Activated naive CD4-positive, alpha-beta T cell treated with anti-CD3 and anti-CD28 coated beads, Interleukin-2, amount 50 U/mL, for 24 hours (primary cell): Measurements from ENCODE around the gene KIAA0930.
"Not testable (repeated sequence)": the region's sequence is repeated elsewhere in the genome, so short reads cannot be mapped to it uniquely, and the experiment has no call there.

ENCODE experiments used
- H3K27ac Mint-ChIP-seq: one replicate; pipeline ENCODE4 v1.8.0; 2021; ENCODE audit warnings: mild to moderate bottlenecking, mixed read lengths
- H3K27me3 Mint-ChIP-seq: one replicate; pipeline ENCODE4 v1.8.0; 2021; ENCODE audit warnings: mixed read lengths
- H3K36me3 Mint-ChIP-seq: one replicate; pipeline ENCODE4 v1.8.0; 2021; ENCODE audit warnings: mixed read lengths
- H3K4me1 Mint-ChIP-seq: one replicate; pipeline ENCODE4 v1.8.0; 2021; ENCODE audit warnings: mixed read lengths
- H3K4me3 Mint-ChIP-seq: one replicate; pipeline ENCODE4 v1.8.0; 2021; ENCODE audit warnings: mild to moderate bottlenecking, mixed read lengths
- H3K9me3 Mint-ChIP-seq: one replicate; pipeline ENCODE4 v1.8.0; 2021; ENCODE audit warnings: mixed read lengths

The KIAA0930 gene

DNA sequence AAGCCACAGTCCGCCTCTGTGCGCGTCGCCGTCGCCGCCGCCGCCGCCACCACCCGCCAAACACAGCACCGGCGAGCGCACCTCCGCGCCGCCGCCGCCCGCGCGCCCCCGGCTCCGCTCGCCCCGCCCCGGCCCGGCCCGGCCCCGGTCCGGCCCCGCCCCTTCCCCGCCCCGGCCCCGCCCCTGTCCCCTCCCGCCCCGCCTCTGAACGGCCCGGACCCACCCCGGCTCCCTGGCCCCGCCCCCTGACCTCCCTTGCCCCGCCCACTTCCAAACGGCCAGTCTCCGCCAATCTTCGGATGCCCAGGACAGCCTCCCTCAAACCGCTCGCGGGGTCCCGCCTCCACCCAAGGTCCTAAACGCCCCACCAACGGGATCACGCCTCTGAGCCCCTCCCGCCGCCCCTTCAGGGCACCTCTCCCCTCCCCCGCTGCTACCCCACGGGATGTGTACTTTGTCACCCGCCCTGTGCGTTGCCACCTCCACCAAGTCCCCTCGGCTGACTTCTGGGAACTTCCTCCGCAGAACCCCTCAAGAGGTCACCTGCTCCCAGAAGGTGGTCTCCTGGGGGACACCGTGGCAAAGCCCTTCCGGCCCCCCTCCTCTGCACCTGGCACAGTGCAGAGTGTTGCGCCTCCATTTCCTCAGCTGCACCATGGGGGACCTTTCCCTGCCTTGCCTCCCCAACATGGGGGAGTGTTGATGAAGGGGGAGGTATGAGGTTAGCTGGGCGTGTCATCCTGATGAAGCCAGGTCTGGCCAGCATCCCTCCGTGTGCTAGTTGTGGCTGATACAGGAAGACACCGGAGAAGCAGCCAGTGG lies at the start of gene KIAA0930:
Gene KIAA0930, minus strand, starts transcription at position 85 of the 822 bp plus-strand sequence. CDS start 191 bp downstream, outside the sequence.
- H3K4me1 Mint-ChIP-seq, result peaks cover 25% of the 10 kb centered on the region
- no peaks in the 10 kb centered on the region for H3K9me3 Mint-ChIP-seq
- H3K27me3 Mint-ChIP-seq, result no peaks in the 10 kb centered on the region
- H3K27ac Mint-ChIP-seq, result peak within 1 kb of the TSS; percentile 92
- peak within 1 kb of the TSS; percentile 96 for H3K4me3 Mint-ChIP-seq
- H3K36me3 Mint-ChIP-seq, result peaks cover 2% of the 10 kb centered on the region

DNA sequence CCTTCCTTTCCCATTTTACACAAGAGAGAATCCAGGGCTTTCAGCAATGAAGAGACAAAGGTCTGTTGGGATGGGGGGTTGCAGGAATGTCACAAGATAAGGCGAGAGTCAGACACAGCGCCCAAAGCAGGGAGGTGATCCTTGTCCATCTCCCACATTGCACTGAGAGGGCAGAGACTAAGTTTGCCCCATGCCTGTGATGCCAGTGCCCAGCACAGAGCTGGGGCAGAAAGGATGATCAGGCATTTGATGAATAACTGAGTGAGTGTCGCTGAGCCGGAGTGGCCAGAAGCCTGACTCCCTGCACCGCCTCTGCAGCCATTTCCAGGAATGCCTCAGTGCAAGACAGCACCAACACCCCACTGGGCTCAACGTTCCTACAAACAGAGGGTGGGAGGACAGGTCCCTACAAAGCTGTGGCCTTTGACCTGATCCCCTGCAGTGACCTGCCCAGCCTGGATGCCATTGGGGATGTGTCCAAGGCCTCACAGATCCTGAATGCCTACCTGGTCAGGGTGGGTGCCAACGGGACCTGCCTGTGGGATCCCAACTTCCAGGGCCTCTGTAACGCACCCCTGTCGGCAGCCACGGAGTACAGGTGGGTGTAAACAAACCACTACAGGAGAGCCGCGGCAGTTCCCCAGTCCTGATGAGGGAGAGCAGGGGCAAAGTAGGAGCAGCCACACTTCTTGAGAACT lies 46.3 kb upstream of the KIAA0930 start:
- Mint-ChIP-seq H3K4me1 (peaks cover 5% of the 10 kb centered on the region), H3K36me3 (no peaks in the 10 kb centered on the region), H3K9me3 (no peaks in the 10 kb centered on the region), H3K27me3 (peaks cover 2% of the 10 kb centered on the region), H3K4me3 (no peak overlapping the region), H3K27ac (no peak overlapping the region)

DNA sequence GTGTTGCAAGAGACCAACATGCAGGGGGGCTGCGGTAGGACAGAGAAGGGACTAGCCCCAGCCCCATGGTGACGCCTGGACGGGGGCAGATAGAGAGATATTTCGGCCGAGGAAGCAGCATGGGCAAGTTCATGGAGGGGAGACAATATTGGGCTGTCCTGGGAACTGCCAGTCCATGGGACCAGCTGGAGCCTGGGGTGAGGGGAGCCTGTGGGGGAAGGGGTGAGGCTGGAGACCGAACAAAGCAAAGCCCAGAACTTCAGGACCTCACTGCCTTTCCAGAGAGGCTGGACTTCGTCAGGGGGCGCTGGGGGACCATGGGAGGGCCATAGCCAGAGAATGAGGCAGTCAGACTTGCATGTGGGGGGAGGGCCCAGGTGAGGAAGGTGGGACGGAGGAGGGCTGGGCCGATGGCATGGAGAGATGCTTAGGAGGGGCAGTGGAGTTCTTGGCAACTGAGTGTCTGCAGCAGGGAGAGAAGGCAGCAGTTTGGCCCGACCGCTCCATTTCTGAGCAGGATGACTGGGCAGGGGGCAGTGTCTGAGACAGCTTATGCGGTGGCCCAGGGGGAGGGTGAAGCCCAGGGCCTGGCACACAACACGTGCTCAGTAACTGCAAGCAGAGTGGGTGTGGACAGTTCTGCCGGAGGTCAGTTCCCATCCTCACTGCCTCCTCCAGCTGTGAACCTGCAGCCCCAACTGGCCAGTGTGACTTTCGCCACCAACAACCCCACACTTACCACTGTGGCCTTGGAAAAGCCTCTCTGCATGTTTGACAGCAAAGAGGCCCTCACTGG lies 44.8 kb upstream of the KIAA0930 start:
- H3K4me3 Mint-ChIP-seq, result peak overlapping the region; percentile 8
- H3K4me1 Mint-ChIP-seq, result peaks cover 19% of the 10 kb centered on the region
- no peak overlapping the region for H3K27ac Mint-ChIP-seq
- H3K36me3 Mint-ChIP-seq, result no peaks in the 10 kb centered on the region
- H3K27me3 Mint-ChIP-seq, result peaks cover 4% of the 10 kb centered on the region
- H3K9me3 Mint-ChIP-seq, result no peaks in the 10 kb centered on the region

GRCh38 chr22:45284705-45285262 lies 44.1 kb upstream of the KIAA0930 start, which contains the start of gene UPK3A:
UPK3A (plus strand) TSS chr22:45284949; CDS start chr22:45285014, 65 bp downstream.
- Mint-ChIP-seq H3K27ac (no peak within 1 kb of the TSS), H3K4me3 (peak within 1 kb of the TSS; percentile 8), H3K9me3 (no peaks in the 10 kb centered on the region), H3K36me3 (no peaks in the 10 kb centered on the region), H3K27me3 (peaks cover 4% of the 10 kb centered on the region), H3K4me1 (peaks cover 23% of the 10 kb centered on the region)

DNA sequence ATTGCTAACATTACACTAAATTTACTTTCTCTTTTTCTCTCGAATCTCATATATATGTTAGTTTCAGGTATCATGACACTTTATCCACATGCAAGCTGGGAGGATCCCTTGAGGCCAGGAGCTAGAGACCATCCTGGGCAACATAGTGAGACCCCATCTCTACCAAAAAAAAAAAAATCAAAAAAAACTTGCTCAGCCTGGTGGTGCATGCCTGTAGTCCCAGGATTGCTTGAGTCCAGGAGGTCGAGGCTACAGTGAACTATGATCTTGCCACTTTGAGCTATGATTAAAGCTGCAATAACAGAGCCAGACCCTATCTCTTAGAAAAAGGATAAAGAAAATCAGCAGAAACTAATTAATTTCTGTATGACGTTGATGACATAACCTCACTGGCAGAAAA lies 40.3 kb upstream of the KIAA0930 start:
- H3K27me3 Mint-ChIP-seq, result peaks cover 4% of the 10 kb centered on the region
- no peaks in the 10 kb centered on the region for H3K9me3 Mint-ChIP-seq
- no peak overlapping the region for H3K4me3 Mint-ChIP-seq
- H3K4me1 Mint-ChIP-seq, result peaks cover 27% of the 10 kb centered on the region
- H3K36me3 Mint-ChIP-seq, result no peaks in the 10 kb centered on the region
- H3K27ac Mint-ChIP-seq, result no peak overlapping the region

DNA sequence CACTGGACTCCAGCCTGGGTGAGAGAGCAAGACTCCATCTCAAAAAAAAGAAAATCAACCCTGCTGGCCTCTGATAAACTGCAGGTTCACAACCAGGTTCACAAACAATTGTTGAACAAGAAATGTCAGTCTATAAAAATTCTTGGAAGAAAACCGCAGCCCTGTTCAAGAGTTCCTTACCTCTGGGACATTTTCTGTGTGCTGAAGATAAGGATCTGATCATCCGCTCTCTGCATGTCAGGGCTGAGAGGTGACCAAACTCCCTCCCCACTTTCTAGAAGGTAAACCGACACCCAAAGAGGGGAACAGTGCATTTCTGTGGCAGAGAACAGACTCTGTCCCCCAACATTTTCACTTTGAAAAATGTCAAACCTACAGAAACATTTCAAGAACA lies 39.9 kb upstream of the KIAA0930 start:
- Mint-ChIP-seq H3K4me3 (no peak overlapping the region), H3K9me3 (no peaks in the 10 kb centered on the region), H3K27ac (no peak overlapping the region), H3K27me3 (peaks cover 4% of the 10 kb centered on the region), H3K36me3 (no peaks in the 10 kb centered on the region), H3K4me1 (peaks cover 27% of the 10 kb centered on the region)

DNA sequence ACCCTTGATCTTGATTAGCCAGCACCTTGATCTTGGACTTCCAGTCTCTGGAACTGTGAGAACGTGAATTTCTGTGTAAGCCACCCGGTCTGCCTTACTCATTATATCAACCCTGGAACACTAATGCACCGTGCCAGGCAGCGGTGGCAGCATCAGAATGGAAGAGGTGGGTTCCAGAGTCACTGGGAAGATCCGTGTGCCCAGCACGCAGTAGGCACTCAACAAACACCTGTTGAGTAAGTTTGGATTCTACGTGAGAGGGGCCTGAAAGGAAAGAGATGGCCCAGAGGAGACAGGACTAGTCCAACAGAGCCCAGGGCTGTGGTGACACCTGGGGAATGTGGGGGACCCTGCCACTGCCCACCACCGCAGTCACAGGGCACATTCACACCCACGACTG lies 37.4 kb upstream of the KIAA0930 start:
- peaks cover 2% of the 10 kb centered on the region for H3K27me3 Mint-ChIP-seq
- peaks cover 23% of the 10 kb centered on the region for H3K4me1 Mint-ChIP-seq
- no peak overlapping the region for H3K27ac Mint-ChIP-seq
- no peaks in the 10 kb centered on the region for H3K9me3 Mint-ChIP-seq
- no peak overlapping the region for H3K4me3 Mint-ChIP-seq
- H3K36me3 Mint-ChIP-seq, result no peaks in the 10 kb centered on the region

DNA sequence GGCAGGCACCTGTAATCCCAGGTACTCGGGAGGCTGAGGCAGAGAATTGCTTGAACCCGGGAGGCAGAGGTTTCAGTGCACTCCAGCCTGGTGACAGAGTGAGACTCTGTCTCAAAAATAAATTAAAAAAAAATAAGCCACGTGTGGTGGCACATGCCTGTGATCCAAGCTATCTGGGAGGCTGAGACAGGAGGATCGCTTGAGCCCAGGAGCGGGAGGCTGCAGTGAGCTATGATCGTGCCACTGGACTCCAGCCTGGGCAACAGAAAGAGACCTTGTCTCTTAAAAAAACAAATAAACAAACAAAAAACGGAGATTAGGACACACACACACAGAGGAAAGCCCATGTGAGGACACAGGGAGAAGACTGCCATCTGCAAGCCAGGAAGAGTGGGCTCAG lies 37.0 kb upstream of the KIAA0930 start:
- H3K36me3 Mint-ChIP-seq, H3K9me3 Mint-ChIP-seq, H3K27ac Mint-ChIP-seq, H3K27me3 Mint-ChIP-seq, H3K4me3 Mint-ChIP-seq: not testable (repeated sequence)
- peaks cover 23% of the 10 kb centered on the region for H3K4me1 Mint-ChIP-seq

- Mint-ChIP-seq H3K4me1 (peaks cover 18% of the 10 kb centered on the region), H3K27ac (no peak overlapping the region), H3K36me3 (no peaks in the 10 kb centered on the region), H3K27me3 (no peaks in the 10 kb centered on the region), H3K4me3 (no peak overlapping the region), H3K9me3 (no peaks in the 10 kb centered on the region)
Observed at GRCh38 chr22:45276507-45277105, 35.9 kb upstream of the KIAA0930 start.

GRCh38 chr22:45273452-45274075 lies 32.9 kb upstream of the KIAA0930 start:
- no peak overlapping the region for H3K4me3 Mint-ChIP-seq
- peaks cover 13% of the 10 kb centered on the region for H3K4me1 Mint-ChIP-seq
- no peaks in the 10 kb centered on the region for H3K27me3 Mint-ChIP-seq
- no peaks in the 10 kb centered on the region for H3K36me3 Mint-ChIP-seq
- H3K9me3 Mint-ChIP-seq, result no peaks in the 10 kb centered on the region
- H3K27ac Mint-ChIP-seq, result peak overlapping the region; percentile 41

DNA sequence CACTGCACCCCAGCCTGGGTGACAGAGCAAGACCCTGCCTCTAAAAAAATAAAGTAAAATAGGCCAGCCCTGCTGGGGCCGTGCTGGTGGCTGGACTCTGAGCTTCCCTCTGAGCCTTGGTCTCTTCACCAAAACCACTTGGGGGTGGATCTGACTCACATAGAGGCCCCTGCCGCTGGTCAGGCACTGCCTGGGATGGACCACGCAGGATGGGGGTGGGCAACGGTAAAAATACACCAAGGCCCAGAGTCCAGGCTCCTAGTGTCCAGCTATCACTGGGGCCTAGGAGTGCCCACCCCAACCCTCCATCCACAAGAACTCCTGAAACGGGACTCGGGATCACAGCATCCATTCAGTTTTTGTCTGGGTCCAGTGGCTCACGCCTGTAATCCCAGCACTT lies 31.8 kb upstream of the KIAA0930 start:
- Mint-ChIP-seq H3K4me3 (no peak overlapping the region), H3K27me3 (no peaks in the 10 kb centered on the region), H3K9me3 (no peaks in the 10 kb centered on the region), H3K36me3 (no peaks in the 10 kb centered on the region), H3K4me1 (peaks cover 13% of the 10 kb centered on the region), H3K27ac (no peak overlapping the region)

DNA sequence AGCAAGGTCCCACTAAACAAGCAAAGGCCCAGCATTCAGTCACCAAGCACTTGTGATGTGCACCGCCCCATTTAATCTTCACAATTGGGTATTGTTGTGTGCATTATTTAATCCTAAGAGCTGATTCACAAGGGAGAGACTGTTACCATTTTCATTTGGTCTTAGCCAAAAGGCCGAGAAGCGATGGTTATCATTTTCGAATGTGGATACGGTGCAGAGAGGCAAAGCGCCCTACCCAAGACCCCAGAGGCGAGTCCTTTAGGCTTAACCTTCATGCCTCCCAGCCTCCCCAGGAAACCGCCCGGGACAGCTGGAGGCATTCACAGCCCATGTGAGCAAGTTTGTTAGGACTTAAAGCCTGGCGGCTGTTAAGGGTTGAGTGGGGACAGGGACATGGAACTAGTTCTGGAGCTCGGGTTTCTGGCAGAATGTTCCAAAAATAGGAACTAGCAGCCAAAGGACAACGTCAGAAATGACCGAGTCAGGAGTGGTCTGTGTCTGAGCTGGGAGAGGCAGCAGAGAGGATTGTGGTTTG lies 31.0 kb upstream of the KIAA0930 start:
- Mint-ChIP-seq H3K27ac (no peak overlapping the region), H3K9me3 (no peaks in the 10 kb centered on the region), H3K27me3 (no peaks in the 10 kb centered on the region), H3K36me3 (no peaks in the 10 kb centered on the region), H3K4me1 (peaks cover 13% of the 10 kb centered on the region), H3K4me3 (no peak overlapping the region)

- H3K4me3 Mint-ChIP-seq, result peak overlapping the region; percentile 79
- peaks cover 13% of the 10 kb centered on the region for H3K4me1 Mint-ChIP-seq
- no peaks in the 10 kb centered on the region for H3K36me3 Mint-ChIP-seq
- H3K27me3 Mint-ChIP-seq, result no peaks in the 10 kb centered on the region
- H3K9me3 Mint-ChIP-seq, result no peaks in the 10 kb centered on the region
- peak overlapping the region; percentile 36 for H3K27ac Mint-ChIP-seq
Observed at GRCh38 chr22:45270095-45271020, 29.7 kb upstream of the KIAA0930 start.
